NCI-H1694 (cell line): ENCODE results near the gene TRAK1.

Experiments used
- DNase-seq: peaks from one replicate; lab custom pipeline; 2025; lab: John Stamatoyannopoulos, UW

The TRAK1 gene

DNA sequence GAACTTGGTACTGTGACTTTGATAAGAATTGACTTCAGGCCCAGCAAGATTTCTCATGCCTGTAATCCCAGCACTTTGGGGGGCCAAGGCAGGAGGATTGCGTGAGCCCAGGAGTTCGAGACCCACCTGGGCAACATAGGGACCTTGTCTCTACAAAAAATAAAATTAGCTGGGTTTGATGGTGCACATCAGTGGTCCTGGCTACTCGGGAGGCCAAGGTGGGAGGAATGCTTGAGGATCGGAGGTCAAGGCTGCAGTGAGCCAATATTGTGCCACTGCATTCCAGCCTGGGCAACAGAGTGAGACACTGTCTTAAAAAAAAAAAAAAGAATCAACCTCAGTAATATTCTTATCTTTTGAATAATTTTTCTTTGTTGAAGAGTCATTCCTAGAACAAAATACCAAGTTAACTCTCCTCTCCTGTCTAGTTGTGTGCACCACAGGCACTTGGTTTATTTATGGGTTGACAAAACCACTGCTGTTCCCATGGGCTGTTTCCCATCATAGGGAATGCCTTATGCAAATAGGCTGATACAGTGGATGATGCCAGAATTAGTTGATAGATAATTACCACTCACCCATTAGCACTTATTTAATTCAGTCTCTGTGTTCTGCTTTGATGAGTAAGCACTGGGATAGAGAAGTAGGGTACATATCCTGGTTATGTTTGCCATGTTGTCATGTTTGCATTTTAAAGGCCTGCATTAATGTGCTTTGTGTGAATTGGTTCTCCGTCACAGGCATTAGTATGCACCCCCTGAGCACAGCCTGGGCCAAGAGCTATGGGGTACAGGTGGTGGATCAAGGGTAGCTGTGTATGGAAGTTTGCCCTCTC lies 32.9 kb downstream of the TRAK1 start:
- no peak for DNase-seq

DNA sequence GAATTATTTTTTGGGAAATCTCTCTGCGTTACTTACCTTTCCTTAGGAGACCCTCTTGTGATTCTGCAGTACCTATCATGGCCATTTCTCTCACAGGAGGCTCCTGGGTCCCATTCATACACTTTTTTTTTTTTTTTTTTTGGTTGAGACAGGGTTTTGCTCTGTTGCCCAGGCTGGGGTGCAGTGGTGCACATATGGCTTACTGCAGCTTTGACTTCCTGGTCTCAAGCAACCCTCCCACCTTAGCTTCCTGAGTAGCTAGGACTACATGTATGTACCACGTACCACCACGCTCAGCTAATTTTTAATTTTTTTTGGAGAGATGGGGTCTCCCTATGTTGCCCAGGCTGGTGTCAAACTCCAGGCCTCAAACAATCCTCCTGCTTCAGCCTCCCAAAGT lies 36.1 kb downstream of the TRAK1 start:
- DNase-seq = no peak

DNA sequence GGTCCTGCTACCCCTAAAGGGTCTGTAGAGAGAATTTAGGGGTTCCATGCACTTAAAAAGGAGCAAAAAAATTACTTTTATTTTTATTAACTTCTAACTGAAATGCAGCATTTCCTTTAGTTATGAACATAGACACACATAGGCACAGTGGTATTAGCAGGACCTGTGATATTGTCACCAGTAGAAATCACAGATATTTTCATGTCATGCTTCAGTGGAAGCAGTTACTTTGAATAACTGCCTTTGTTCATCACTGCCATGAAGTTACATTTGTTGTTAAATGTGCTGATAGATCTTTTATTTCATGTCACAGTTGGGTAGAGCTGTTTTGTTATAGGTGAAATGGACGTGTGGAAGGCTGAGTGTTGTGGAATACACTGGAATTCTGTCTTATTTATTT lies 37.4 kb downstream of the TRAK1 start:
- DNase-seq = no peak

DNA sequence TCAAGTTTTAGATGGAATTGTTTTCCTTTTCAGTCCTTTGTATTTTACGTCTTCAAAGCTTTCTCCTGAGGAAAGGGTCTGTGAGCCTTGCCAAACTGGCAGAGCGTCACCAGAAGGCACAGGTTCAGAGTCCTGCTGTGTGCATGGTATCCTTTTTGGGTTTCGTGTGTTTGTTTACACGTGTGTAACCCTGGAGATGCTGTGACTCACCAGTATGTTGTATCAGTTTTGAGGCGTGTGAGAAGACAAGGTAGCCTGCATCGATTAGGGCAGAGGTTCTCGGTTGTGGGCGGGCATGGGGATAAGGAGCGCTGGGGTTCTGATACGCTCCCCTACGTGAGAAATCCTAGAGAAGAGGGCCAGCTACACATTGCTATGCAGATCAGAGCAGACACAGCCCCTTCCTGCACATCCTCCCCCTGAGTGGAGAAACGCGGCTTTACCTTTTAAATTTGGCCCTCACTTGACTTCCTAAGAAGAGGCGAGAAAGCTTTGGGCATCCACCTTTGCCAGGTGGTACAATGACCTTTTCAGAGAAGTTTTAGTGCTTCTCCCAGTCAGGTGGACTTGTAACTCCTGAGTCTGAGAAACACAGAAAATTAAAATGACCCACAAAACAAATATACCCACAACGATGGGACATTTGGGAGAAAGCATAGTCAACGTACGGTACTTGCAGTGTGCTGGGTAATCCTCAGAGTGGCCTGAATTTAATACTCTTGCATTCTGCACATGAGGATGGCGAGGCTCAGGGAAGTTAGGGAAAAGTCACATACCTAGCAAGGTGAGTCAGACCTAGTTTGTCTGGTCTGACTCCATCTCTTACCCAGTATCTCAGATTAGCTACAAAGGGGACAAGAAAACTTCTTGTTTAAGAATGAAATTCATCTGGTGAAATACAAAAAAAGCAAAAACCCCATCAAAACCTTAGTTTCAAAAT lies 38.1 kb downstream of the TRAK1 start:
- no peak for DNase-seq

DNA sequence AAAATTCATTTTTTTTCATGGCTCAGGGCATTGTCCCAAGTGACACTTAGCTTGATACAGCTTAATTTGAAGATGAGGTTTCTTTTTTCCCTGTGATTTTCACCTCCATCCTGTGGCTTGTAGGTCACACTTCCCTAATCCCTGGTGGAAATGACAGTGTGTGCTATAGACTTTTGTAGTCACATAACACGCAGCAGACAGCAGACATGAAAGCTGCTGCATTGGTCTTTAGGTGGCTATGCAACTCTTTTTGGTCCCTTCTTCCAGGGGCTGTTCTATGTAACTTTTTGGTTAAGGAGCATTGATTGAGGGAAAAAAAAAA lies 38.8 kb downstream of the TRAK1 start:
- no peak for DNase-seq

DNA sequence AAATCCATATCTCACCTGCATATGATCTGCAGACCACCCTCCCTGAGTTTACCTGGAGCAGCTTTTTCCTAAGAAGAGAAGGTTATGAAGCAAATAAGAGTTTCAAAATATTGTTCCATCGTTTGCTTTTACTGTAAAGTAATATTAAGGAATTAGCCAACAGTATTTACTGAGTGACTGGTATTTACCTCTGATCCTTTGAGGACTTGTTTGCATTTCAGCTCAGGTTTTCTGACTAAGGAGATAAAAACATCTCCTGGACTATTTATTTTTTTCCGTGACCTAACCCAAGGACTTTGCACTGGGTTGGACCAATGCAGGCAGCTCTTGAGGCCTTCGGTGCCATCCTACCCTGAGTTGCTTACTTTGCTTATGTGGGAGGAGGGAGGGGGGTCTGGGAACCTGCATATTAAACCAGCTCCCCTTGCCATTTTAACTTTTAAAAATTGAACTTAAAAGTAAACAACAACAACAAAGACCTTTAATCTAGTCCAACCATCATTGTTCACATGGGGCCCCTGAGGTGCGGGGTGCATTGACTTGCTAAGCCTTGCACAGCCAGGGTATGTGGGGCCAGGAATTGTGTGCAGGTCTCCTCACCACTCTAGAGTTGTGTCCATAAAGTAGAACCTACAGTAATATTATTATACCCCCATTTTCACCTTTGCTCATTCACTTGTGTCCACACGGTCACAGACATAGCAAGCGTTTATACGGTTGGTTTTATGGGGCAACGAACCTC lies 39.3 kb downstream of the TRAK1 start:
- no peak for DNase-seq

DNA sequence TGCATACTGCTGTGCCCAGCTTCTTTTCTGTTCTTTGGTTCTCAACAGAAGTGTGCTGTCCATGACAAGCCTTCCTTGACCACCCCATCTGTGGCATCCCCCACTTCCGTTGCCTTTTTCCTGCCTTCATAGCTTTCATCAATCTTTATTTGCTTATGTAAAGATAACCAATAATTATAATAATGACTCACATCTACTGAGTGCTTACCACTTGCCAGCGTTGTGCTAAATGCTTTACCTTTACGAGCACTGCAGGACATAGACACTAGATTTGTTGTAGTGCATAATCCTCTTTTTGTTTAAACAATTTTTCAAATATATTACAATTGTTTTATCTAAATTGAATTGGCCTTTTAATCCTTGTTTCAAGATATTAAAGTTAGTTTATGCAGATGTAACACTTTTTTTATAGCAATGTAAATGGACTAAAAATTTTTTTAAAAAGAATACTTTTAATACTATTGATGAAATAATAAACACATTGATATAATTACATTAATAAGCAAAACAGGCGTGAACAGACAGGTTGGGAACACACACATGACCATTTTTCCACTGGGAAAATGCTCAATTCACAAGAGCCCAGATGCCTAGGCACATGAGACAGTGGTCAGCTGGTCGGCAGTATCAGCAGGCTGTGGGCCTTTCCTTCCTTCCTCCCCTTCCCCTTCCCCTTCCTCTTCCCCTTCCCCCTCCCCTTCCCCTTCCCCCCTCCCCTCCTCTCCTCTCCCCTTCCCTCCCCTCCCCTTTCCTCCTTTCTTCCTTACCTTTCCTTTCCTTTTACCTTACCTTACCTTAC lies 42.5 kb downstream of the TRAK1 start:
- DNase-seq = no peak

DNA sequence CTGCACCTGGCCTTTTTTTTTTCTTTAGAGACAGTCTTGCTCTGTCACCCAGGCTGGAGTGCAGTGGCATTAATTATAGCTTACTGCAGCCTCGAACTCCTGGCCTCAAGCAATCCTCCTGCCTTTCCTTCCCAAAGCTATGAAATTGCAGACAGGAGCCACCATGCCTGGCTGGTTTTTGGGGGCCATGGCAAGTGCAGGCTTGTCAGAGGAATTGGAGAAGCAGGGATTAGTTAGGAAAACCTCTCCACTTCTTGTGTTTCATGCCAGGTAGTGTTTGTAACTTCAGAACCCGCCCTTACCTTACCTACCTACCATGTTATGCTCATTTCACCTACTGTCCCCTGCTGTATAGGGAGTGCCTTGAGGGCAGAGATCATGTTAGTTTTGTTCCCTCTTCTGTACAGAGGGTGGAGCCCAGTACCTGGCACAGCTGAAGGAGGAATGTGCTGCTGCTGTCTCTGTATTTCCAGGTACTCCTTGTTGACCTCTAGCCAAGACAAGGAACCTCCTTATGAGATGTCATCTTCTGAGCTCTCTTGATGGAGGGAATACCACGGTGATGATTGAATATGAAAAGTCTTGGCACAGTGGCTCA lies 43.8 kb downstream of the TRAK1 start:
- no peak for DNase-seq

DNA sequence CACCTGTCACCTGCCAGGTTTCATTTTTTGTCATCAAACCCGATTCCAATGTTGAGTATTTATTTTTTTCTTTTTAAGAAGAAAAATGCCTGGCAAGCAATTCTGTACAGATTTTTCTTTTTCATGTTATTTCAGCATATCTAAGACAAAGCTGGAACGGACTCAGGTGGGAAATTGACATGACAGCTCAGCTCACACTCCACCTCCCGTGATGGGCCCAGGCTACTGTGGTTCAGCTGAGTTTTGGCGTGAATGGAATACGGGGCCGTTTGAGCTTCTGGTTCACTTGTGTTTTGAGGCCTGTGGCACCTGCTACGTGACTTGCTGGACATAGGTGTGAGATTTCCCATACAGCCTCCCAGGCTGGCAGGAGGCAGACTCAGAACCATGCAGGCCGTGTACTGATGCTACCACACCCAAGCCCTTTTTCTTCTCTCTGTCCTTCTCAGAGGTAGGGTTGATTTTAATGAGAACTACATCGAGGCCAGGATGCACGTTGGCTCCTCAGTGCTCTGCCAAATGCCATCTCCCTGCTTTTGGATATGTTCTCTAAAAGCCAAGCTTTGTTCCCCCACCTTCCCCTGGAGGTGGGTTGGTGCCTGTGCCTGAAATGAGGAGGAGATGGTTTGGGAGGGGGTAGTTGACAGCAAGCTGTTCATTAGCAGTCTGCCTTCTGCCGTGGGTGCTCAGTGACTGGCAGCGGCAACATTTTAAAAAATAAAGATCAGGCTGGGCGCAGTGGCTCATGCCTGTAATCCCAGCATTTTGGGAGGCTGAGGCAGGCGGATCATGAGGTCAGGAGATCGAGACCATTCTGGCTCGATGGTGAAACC lies 48.7 kb downstream of the TRAK1 start:
- no peak for DNase-seq

DNA sequence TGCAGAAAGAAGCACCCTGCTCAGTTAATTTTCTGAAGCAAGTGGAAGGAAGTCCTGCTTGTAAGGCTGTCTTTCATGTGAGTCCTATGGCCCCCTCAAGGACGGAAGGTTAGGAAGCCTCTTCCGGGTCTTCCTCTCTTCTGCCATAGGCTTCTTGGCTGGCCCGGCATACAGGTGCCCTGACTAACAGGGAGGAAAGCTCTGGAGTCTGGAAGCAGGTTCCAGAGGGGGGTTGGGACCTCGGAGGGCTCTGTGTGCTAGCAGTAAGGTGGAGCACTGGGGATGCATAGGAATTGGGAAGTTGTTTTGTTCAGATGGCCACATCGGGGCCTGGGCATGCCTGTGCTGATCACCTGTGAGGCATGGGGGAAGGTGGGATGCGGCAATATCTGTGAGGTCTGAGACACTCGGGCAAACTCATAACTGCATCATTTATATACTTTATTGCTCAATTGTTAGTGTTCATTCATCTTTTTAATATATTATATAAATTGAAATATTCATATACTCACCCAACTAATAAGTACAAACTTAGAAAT lies 49.6 kb downstream of the TRAK1 start:
- DNase-seq = no peak

DNA sequence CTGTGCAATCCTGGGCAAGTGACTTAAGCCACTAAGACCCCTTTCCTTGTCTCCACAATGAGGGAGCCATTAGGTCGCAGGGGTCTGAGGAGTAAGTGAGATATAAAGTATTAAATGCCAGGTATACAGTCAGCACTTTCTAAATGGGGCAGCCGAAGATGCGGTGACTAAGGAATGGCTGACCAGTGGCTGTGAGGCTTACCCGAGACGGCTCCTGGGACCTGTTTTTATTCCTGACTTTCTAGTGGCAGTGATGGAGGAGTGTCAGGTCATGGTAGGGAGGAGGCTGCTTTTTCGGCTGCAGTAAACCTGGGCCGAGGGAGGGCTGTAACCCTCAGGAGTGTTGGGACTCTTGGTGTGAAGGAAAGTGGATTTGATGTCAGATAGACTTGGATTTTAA lies 52.3 kb downstream of the TRAK1 start:
- no peak for DNase-seq

DNA sequence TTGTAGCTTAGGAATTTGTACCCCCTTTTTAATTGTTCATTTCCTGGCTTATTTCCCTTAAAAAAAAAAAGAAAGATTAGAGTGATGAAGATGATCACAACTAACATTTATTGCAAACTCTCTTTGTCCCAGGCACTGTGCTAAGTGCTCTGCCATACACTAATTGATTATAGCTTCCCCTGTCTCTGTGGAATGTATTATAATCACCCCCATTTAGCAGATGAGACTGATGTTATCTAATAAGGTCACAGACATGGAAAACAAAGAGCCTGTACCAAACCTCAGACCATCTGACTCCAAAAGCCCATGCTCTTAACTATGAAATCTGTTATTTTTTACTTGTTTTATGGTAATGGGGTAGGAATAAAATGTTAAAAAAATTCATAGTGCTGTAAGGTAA lies 53.1 kb downstream of the TRAK1 start:
- no peak for DNase-seq

DNA sequence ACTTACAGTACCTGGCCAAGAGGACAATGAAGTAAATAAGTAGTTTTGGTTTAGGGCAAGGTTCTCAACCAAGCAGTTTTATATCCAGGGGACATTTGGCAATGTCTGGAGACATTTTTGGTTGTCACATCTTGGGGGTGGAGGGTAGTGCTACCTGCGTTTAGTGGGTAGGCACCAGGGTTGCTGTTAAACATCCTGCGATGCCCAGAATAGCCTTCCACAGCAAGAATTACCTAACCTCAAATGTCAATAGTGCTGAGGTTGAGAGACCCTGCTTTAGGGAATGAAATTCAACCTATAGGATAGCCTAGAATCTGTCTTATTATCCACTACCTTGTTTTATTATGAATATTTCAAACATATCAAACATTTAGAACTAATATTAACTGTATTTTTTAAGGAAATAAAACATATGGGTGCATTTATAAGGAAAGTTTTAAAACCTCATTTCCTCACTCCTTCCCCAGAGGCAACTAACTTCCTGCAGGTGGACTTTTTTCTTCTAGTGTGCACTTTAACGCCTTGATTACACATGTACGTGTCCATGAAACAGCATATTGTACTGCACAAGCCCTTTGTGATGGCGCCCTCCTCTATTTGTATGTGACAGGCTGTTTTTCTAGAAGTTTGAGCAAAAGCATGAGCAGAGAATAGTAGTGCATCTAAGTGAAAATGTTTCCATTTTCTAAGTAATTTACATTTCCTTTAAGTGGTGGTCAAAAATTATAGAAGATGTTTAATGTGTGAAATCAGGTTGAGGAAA lies 57.1 kb downstream of the TRAK1 start:
- no peak for DNase-seq

DNA sequence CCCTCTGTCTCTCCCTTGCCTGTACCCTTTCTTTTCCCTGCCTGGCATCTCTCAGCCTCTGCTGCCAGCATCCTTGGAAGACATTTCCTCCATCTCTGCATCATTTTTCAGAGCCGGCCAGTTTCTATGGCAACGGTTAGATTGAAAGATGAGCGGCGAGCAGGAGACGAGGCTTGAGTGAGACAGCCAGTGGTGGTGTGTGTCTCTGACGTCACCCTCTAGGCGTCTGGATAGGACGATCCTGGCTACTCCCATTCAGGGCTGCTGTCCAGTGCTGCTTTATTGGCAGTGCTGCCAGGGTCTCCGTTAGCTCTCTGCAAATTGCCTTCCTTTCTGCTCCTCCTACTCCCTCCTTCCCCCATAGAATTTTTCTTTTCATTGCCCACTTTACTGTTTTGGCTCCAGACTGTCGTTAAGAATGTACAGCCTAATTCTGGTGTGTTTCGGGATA lies 57.9 kb downstream of the TRAK1 start:
- no peak for DNase-seq

DNA sequence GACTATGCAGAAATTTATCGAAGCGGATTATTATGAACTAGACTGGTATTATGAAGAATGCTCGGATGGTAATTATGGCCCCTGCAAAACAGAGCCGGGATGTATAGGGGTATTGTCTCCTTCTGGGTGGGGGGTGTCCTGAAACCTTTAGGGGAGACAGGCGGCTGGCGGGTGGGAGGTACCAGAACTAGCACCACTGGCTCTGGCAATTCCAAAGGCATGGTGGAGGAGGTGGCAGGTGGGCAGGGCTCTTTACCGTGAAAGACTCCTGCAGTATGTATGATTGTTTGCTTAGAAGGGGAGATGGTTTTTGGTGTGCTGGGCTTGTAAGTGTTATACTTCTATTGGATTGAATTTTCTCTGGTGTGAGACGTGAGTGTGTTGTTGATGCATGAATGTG lies 58.4 kb downstream of the TRAK1 start:
- no peak for DNase-seq

DNA sequence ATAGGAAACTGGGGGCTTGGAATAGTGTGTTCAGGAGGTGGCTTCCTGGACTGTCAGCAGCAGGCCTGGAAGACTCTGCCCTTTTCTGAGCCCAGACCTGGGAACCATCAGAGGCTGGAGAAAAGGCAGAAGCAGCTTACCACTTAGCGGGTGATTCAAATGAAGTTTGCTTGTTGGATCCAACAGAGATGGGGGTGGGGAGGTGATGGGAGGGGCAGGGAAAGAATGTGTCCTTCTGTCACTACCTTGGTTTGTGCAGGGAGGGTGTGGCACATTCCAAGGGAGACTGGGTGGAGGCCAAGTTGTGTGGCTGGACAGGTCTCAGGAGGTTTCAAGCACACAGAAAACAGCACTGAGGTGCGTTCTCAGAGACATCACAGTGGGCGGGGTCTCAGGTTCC lies 58.8 kb downstream of the TRAK1 start:
- DNase-seq = no peak

DNA sequence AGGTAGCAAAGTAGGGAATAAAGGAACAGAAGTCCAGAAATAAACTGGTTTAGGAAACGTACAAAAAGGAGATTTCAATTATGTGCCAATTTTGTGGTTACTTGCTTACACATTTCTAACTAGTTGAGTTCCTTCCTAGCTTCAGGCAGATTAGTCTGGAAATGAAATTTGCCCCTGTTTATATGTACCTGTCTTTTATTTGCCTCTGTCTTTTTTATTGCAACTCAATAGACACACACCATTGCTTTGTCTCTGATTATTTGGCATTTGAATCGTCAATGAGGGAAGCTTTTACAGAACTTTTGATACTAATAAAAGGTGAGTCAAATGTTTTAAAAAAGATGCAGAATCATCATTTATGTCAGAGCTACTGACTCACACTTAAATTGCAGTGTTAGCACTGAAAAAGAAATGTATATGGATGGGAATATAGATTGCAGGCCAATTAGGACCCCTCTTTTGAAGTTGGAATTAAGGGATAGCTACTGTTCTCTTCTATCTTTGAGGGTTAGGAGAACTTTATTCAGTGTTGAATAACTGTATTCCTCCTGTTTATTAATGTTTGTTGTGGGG lies 60.5 kb downstream of the TRAK1 start:
- DNase-seq = no peak

DNA sequence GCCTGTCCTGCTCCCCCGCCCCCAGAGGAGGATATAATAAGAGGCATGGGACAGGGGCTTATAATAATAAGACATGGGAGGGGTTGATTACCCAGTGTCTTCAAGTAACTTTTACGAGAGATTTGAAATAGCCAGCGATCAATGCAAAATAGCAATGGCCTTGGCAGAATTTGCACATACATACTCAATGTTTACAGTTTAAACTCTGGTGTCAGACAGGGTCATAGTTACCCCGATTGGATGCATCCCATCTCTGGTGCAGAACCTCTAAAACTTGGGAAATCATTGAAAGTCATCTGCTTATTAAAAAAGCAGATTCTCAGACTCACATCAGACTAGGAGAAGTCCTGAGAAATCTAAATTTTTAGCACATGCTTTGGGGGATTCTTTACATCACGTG lies 61.0 kb downstream of the TRAK1 start:
- no peak for DNase-seq

DNA sequence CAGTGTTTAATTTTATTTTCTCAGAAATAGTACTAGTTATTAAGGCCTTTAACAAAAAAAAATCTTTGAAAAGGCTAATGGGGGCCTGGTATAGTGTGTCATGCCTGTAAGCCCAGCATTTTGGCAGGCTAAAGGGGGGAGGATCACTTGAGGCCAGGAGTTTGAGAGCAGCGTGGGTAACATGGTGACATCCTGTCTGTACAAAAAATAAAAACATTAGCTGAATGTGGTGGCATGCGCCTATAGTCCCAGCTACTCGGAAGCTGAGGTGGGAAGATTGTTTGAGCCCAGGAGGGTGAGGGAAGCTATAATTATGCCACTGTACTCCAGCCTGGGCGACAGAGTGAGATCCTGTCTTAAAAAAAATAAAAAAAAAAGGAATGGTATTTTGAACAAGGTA lies 61.9 kb downstream of the TRAK1 start:
- DNase-seq = no peak
